WTC11 (cell line): ENCODE measurements around the gene APOH. TPM values are rescaled to one million over a fixed set of nuclear protein-coding genes. Genes with fewer than 3 reads are reported as not detected.

Experiments used
- ATAC-seq: fragments of 200-7000 bp; cut with Tn5 transposase; 2 replicates; pipeline ENCODE4 v1.10.0; 2021; ENCODE audit warnings: mild to moderate bottlenecking, moderate library complexity
- CTCF ChIA-PET: fragments of 300-600 bp; sonication (Branson Sonifier 250); formaldehyde crosslinking; loops from one replicate; lab custom pipeline; 2021; ENCODE audit warnings: antibody characterized with exemption; lab: Charles Lee
- POLR2A ChIA-PET: fragments of 350-600 bp; sonication (Branson Sonifier 250); formaldehyde crosslinking; loops from one replicate; lab custom pipeline; 2021; ENCODE audit warnings: antibody characterized with exemption; lab: Charles Lee
- DNase-seq: peaks from one replicate; pipeline ENCODE4 v3.0.0; 2021; ENCODE audit warnings: low spot score
- H3K27ac Mint-ChIP-seq: 2 replicates; pipeline ENCODE4 v1.8.0; 2021; ENCODE audit warnings: mixed read lengths
- H3K27me3 Mint-ChIP-seq: 2 replicates; pipeline ENCODE4 v1.8.0; 2021; ENCODE audit warnings: low read depth, mild to moderate bottlenecking, moderate library complexity, mixed read lengths
- H3K36me3 Mint-ChIP-seq: 2 replicates; pipeline ENCODE4 v1.8.0; 2021; ENCODE audit warnings: mixed read lengths
- H3K4me1 Mint-ChIP-seq: 2 replicates; pipeline ENCODE4 v1.8.0; 2022; ENCODE audit warnings: mixed read lengths
- H3K4me3 Mint-ChIP-seq: 2 replicates; pipeline ENCODE4 v1.8.0; 2021; ENCODE audit warnings: mild to moderate bottlenecking, moderate library complexity, mixed read lengths
- H3K9me3 Mint-ChIP-seq: 2 replicates; pipeline ENCODE4 v1.8.0; 2021; ENCODE audit warnings: mixed read lengths
- ATF1 ChIP-seq: sonication (generic); formaldehyde crosslinking; IDR thresholded peaks from 2 replicates; pipeline ENCODE4 v1.8.1; 2023; ENCODE audit warnings: mild to moderate bottlenecking, moderate library complexity, missing genetic modification reagents
- E2F5 ChIP-seq: sonication (generic); formaldehyde crosslinking; IDR thresholded peaks from 2 replicates; pipeline ENCODE4 v1.8.1; 2022; ENCODE audit warnings: mild to moderate bottlenecking, moderate library complexity, missing genetic modification reagents
- ESRRA ChIP-seq: sonication (generic); formaldehyde crosslinking; IDR thresholded peaks from 2 replicates; pipeline ENCODE4 v1.8.1; 2022; ENCODE audit warnings: mild to moderate bottlenecking, missing genetic modification reagents, borderline replicate concordance
- HMGXB4 ChIP-seq: sonication (generic); formaldehyde crosslinking; IDR thresholded peaks from 2 replicates; pipeline ENCODE4 v1.8.1; 2023; ENCODE audit warnings: mild to moderate bottlenecking, moderate library complexity, missing genetic modification reagents
- IRF1 ChIP-seq: sonication (generic); formaldehyde crosslinking; IDR thresholded peaks from 2 replicates; pipeline ENCODE4 v1.8.0; 2023; ENCODE audit warnings: missing genetic modification reagents
- KAT7 ChIP-seq: sonication (generic); formaldehyde crosslinking; IDR thresholded peaks from 2 replicates; pipeline ENCODE4 v1.8.1; 2023; ENCODE audit warnings: missing genetic modification reagents, mild to moderate bottlenecking, borderline replicate concordance
- SMAD4 ChIP-seq: sonication (generic); formaldehyde crosslinking; IDR thresholded peaks from 2 replicates; pipeline ENCODE4 v1.8.0; 2022; ENCODE audit warnings: mild to moderate bottlenecking, missing genetic modification reagents
- ZNF121 ChIP-seq: sonication (generic); formaldehyde crosslinking; IDR thresholded peaks from 2 replicates; pipeline ENCODE4 v1.8.0; 2023; ENCODE audit warnings: missing genetic modification reagents
- ZNF423 ChIP-seq: fragments of 250-450 bp; sonication (Bioruptor Pico); IDR thresholded peaks from 2 replicates; pipeline ENCODE4 v2.1.2; 2022; ENCODE audit warnings: mild to moderate bottlenecking, moderate library complexity
- ZNF512 ChIP-seq: sonication (generic); formaldehyde crosslinking; IDR thresholded peaks from 2 replicates; pipeline ENCODE4 v1.8.1; 2022; ENCODE audit warnings: missing genetic modification reagents, borderline replicate concordance
- ZSCAN18 ChIP-seq: fragments of 250-450 bp; sonication (Bioruptor Pico); IDR thresholded peaks from 2 replicates; pipeline ENCODE4 v2.1.2; 2022; ENCODE audit warnings: mild to moderate bottlenecking, moderate library complexity
- total RNA-seq: library from RNA; stranded (reverse); gene quantifications from 3 replicates; pipeline ENCODE4 v1.2.3, GENCODE V29; 2021
- TF ChIP-seq, protein P1 (sequence below): fragments of 250-450 bp; sonication (Bioruptor Pico); IDR thresholded peaks from 2 replicates; pipeline ENCODE4 v1.8.0; 2021; ENCODE audit warnings: mild to moderate bottlenecking
- TF ChIP-seq, protein P2 (sequence below): fragments of 250-450 bp; sonication (Bioruptor Pico); IDR thresholded peaks from 2 replicates; pipeline ENCODE4 v1.9.0; 2021; ENCODE audit warnings: mild to moderate bottlenecking, borderline replicate concordance

Gene APOH
- total RNA-seq, 1 experiment from 2014 or later = 1.2 TPM

- CTCF ChIA-PET = interaction anchor here (0.8 to 1.7 kb wide), 5 partner anchors 10 to 418 kb away, joined by 3 to 4 read pairs (median 4); no protein-coding TSS in a partner anchor
- Mint-ChIP-seq H3K36me3 (no peaks in the 10 kb centered on the region), H3K4me1 (no peaks in the 10 kb centered on the region), H3K27me3 (no peaks in the 10 kb centered on the region), H3K4me3 (no peak overlapping the region), H3K27ac (no peak overlapping the region), H3K9me3 (no peaks in the 10 kb centered on the region)
- no peak for DNase-seq
- no peak for ATAC-seq
- TF ChIP-seq ATF1 (CRISPR knock-in tag) = no peak
- TF ChIP-seq, protein P1, sequence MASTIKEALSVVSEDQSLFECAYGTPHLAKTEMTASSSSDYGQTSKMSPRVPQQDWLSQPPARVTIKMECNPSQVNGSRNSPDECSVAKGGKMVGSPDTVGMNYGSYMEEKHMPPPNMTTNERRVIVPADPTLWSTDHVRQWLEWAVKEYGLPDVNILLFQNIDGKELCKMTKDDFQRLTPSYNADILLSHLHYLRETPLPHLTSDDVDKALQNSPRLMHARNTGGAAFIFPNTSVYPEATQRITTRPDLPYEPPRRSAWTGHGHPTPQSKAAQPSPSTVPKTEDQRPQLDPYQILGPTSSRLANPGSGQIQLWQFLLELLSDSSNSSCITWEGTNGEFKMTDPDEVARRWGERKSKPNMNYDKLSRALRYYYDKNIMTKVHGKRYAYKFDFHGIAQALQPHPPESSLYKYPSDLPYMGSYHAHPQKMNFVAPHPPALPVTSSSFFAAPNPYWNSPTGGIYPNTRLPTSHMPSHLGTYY (CRISPR knock-in tag) = no peak
- no peak for TF ChIP-seq IRF1
- TF ChIP-seq ZNF121 (CRISPR knock-in tag) = no peak
- TF ChIP-seq ESRRA = no peak
- TF ChIP-seq, protein P2, sequence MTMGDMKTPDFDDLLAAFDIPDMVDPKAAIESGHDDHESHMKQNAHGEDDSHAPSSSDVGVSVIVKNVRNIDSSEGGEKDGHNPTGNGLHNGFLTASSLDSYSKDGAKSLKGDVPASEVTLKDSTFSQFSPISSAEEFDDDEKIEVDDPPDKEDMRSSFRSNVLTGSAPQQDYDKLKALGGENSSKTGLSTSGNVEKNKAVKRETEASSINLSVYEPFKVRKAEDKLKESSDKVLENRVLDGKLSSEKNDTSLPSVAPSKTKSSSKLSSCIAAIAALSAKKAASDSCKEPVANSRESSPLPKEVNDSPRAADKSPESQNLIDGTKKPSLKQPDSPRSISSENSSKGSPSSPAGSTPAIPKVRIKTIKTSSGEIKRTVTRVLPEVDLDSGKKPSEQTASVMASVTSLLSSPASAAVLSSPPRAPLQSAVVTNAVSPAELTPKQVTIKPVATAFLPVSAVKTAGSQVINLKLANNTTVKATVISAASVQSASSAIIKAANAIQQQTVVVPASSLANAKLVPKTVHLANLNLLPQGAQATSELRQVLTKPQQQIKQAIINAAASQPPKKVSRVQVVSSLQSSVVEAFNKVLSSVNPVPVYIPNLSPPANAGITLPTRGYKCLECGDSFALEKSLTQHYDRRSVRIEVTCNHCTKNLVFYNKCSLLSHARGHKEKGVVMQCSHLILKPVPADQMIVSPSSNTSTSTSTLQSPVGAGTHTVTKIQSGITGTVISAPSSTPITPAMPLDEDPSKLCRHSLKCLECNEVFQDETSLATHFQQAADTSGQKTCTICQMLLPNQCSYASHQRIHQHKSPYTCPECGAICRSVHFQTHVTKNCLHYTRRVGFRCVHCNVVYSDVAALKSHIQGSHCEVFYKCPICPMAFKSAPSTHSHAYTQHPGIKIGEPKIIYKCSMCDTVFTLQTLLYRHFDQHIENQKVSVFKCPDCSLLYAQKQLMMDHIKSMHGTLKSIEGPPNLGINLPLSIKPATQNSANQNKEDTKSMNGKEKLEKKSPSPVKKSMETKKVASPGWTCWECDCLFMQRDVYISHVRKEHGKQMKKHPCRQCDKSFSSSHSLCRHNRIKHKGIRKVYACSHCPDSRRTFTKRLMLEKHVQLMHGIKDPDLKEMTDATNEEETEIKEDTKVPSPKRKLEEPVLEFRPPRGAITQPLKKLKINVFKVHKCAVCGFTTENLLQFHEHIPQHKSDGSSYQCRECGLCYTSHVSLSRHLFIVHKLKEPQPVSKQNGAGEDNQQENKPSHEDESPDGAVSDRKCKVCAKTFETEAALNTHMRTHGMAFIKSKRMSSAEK (CRISPR knock-in tag) = no peak
- TF ChIP-seq HMGXB4 (CRISPR knock-in tag) = no peak
- TF ChIP-seq ZSCAN18 (CRISPR knock-in tag) = no peak
- no peak for TF ChIP-seq ZNF512 (CRISPR knock-in tag)
- no peak for TF ChIP-seq ZNF423 (CRISPR knock-in tag)
- TF ChIP-seq SMAD4 = no peak
- TF ChIP-seq E2F5 (CRISPR knock-in tag) = no peak
- no peak for TF ChIP-seq KAT7 (CRISPR knock-in tag)
- POLR2A ChIA-PET = no interaction called here
These were observed 26.3 kb upstream of the APOH start for GRCh38 chr17:66255527-66255971.
